Aorta (tissue), 5 donors: ENCODE data around the gene AVPR2. TPM values are rescaled to one million over a fixed set of nuclear protein-coding genes. Genes with fewer than 3 reads are reported as not detected.

Experiments used
- ATAC-seq: fragments of 200-7000 bp; cut with Tn5 transposase; one replicate; pipeline ENCODE4 v1.9.1; 2022; ENCODE audit warnings: moderate library complexity; ENCODE audit not compliant: low FRiP score
- DNase-seq, 2 donors: peaks; one replicate each; pipeline ENCODE4 v3.0.0-alpha.2; 2020
- H3K27ac ChIP-seq, 2 donors: one replicate each; pipeline ENCODE4 v1.5.1; 2013; ENCODE audit warnings: low read length in 2 of 2, mild to moderate bottlenecking in 2 of 2, moderate library complexity in 2 of 2, control low read depth in 1 of 2, inconsistent platforms in 1 of 2, low read depth in 1 of 2
- H3K27me3 ChIP-seq, 2 donors: one replicate each; pipeline ENCODE4 v1.6.1; 2013; ENCODE audit warnings: control low read depth in 1 of 2, low read length in 1 of 2, mild to moderate bottlenecking in 1 of 2, moderate library complexity in 1 of 2; ENCODE audit not compliant: insufficient read depth in 2 of 2, control insufficient read depth in 1 of 2
- H3K36me3 ChIP-seq, 2 donors: one replicate each; pipeline ENCODE4 v1.6.1; 2013; ENCODE audit warnings: control low read depth in 1 of 2, low read length in 1 of 2, mild to moderate bottlenecking in 1 of 2; ENCODE audit not compliant: insufficient read depth in 2 of 2, control insufficient read depth in 1 of 2
- H3K4me1 ChIP-seq, 2 donors: one replicate each; pipeline ENCODE4 v1.6.1; 2013; ENCODE audit warnings: low read length in 2 of 2, control low read depth in 1 of 2, mild to moderate bottlenecking in 1 of 2, moderate library complexity in 1 of 2; ENCODE audit not compliant: insufficient read depth in 2 of 2, control insufficient read depth in 1 of 2
- H3K4me3 ChIP-seq, 2 donors: one replicate each; pipeline ENCODE4 v1.5.1; 2013; ENCODE audit warnings: low read length in 2 of 2, control low read depth in 1 of 2, mild to moderate bottlenecking in 1 of 2
- H3K9me3 ChIP-seq: one replicate; pipeline ENCODE4 v1.6.1; 2013; ENCODE audit warnings: mild to moderate bottlenecking, low read length; ENCODE audit not compliant: control insufficient read depth
- WGBS, 2 donors: extraction: QIAGEN DNeasy Blood & Tissue Kit; methylation state at CpG; one replicate each; pipeline ENCODE4 v1.1.7; 2013; 5-methylcytosine and 5-hydroxymethylcytosine counted together
- intact Hi-C, 2 donors: fragments of 100-400 bp; cut with DNase I; formaldehyde crosslinking; loops; one replicate each; pipeline versions ENCODE4 v1.14.2 to v1.15.0; 2022
- long read RNA-seq, 2 donors: library from polyadenylated mRNA; unstranded; transcript quantifications; one replicate each; pipeline ENCODE4 v2.0.0, GENCODE V29; 2020 to 2021
- polyA plus RNA-seq, 2 donors: library from polyadenylated mRNA; stranded (reverse); fragments of 200-250 nt; gene quantifications; one replicate each; pipeline ENCODE4 v1.2.3, GENCODE V29; 2013
- total RNA-seq, 2 donors: library from RNA; stranded (reverse); fragmentation: NEBNext Ultra II Directional; extraction: Animal tissue kit (Norgen Biotek cat#: 25700); gene quantifications; one replicate each; pipeline ENCODE4 v1.2.1, GENCODE V29; 2021
- donor health status: healthy with polysubstance abuse.
- donor health status: Bipolar disorder and iron deficiency.
- donor health status: DM: no; HTN: no; CAD: no.
- donor health status: DM: no; HTN: no; CAD: no.
- donor health status: DM: yes; HTN: yes; CAD: no.

Gene AVPR2
- total RNA-seq, result 1 to 10 TPM; 3.0 to 4.6 TPM
- under 1 TPM in 1 of 2 donors, not detected in 1; 0.23 TPM for polyA plus RNA-seq
- long read RNA-seq, donor 1, transcript AVPR2-206 (4 exons, 1,784 nt), result major isoform, 35 of 44 reads
- long read RNA-seq, donor 1, partial matches to known transcripts, result 1 of 44 reads
- long read RNA-seq, donor 1, other reads (novel, unspliced or antisense), result 6 of 44 reads
- long read RNA-seq, donor 2, transcript AVPR2-206 (4 exons, 1,784 nt), result major isoform, 9 of 9 reads
- long read RNA-seq, donor 2, partial matches to known transcripts, result 0 of 9 reads
- long read RNA-seq, donor 2, other reads (novel, unspliced or antisense), result 0 of 9 reads

- 53 to 68% methylated on average over 25 to 26 of the region's 26 CpGs for WGBS, 2 donors
- peak; percentile 17 for ATAC-seq
- intact Hi-C loops, result no loop called here
These were observed at the start of gene AVPR2 for GRCh38 chrX:153903991-153904957. Gene AVPR2, plus strand, starts transcription at chrX:153904673. Its CDS starts 473 bp downstream, at chrX:153905146.

GRCh38 chrX:153854702-153855101 is 49.8 kb upstream of the AVPR2 start:
- Histone ChIP-seq H3K27ac (no peak overlapping the region), H3K27me3 (no peaks in the 10 kb centered on the region), H3K36me3 (no peaks in the 10 kb centered on the region), H3K9me3 (no peaks in the 10 kb centered on the region), H3K4me3 (no peak overlapping the region), H3K4me1 (no peaks in the 10 kb centered on the region)
- ATAC-seq (no peak), DNase-seq (no peak)
- 73 to 79% methylated on average over 9 of the region's 9 CpGs for WGBS, 2 donors
- intact Hi-C loops, result no loop called here

More at GRCh38 chrX:153903991-153904957, at the start of gene AVPR2:
- no peaks in the 10 kb centered on the region for H3K9me3 ChIP-seq
- no peaks in the 10 kb centered on the region for H3K27me3 ChIP-seq
- no peaks in the 10 kb centered on the region for H3K4me1 ChIP-seq
- no peak within 1 kb of the TSS for H3K4me3 ChIP-seq
- H3K27ac ChIP-seq, result no peak within 1 kb of the TSS
- peak in 1 of 2 donors; percentile 56 for DNase-seq
- H3K36me3 ChIP-seq, result no peaks in the 10 kb centered on the region

GRCh38 chrX:153857348-153857903 is 47.0 kb upstream of the AVPR2 start:
- no peak overlapping the region for H3K27ac ChIP-seq
- 65 to 69% methylated on average over 2 of the region's 2 CpGs for WGBS, 2 donors
- intact Hi-C loops, result no loop called here
- H3K4me3 ChIP-seq, result no peak overlapping the region
- no peak for DNase-seq
- no peak for ATAC-seq
- no peaks in the 10 kb centered on the region for H3K4me1 ChIP-seq
- H3K36me3 ChIP-seq, result no peaks in the 10 kb centered on the region
- H3K27me3 ChIP-seq, result no peaks in the 10 kb centered on the region
- H3K9me3 ChIP-seq, result no peaks in the 10 kb centered on the region

- no peak overlapping the region for H3K4me3 ChIP-seq
- no peak for ATAC-seq
- no peaks in the 10 kb centered on the region for H3K27me3 ChIP-seq
- peak in 1 of 2 donors; percentile 73 for DNase-seq
- intact Hi-C loops, result no loop called here
- WGBS, 2 donors, result 75% methylated on average over 10 of the region's 10 CpGs
- H3K4me1 ChIP-seq, result no peaks in the 10 kb centered on the region
- no peak overlapping the region for H3K27ac ChIP-seq
- no peaks in the 10 kb centered on the region for H3K9me3 ChIP-seq
- H3K36me3 ChIP-seq, result no peaks in the 10 kb centered on the region
These were observed 43.3 kb upstream of the AVPR2 start for GRCh38 chrX:153861151-153861550.

GRCh38 chrX:153861733-153862310 is 42.7 kb upstream of the AVPR2 start:
- H3K9me3 ChIP-seq, result no peaks in the 10 kb centered on the region
- no peaks in the 10 kb centered on the region for H3K27me3 ChIP-seq
- intact Hi-C loops, result no loop called here
- peak in 1 of 2 donors; percentile 69 for DNase-seq
- H3K36me3 ChIP-seq, result no peaks in the 10 kb centered on the region
- 50 to 57% methylated on average over 21 of the region's 21 CpGs for WGBS, 2 donors
- H3K27ac ChIP-seq, result no peak overlapping the region
- no peak overlapping the region for H3K4me3 ChIP-seq
- no peaks in the 10 kb centered on the region for H3K4me1 ChIP-seq
- no peak for ATAC-seq

GRCh38 chrX:153862369-153863250 is 41.9 kb upstream of the AVPR2 start:
- 43 to 61% methylated on average over 21 to 22 of the region's 22 CpGs for WGBS, 2 donors
- Histone ChIP-seq H3K4me3 (no peak overlapping the region), H3K4me1 (no peaks in the 10 kb centered on the region), H3K36me3 (no peaks in the 10 kb centered on the region), H3K27ac (no peak overlapping the region), H3K27me3 (no peaks in the 10 kb centered on the region), H3K9me3 (no peaks in the 10 kb centered on the region)
- DNase-seq (no peak), ATAC-seq (no peak)
- intact Hi-C loops, result no loop called here

- no peak for ATAC-seq
- intact Hi-C loops, result no loop called here
- Histone ChIP-seq H3K36me3 (no peaks in the 10 kb centered on the region), H3K4me1 (no peaks in the 10 kb centered on the region), H3K9me3 (no peaks in the 10 kb centered on the region), H3K4me3 (no peak overlapping the region), H3K27ac (no peak overlapping the region), H3K27me3 (no peaks in the 10 kb centered on the region)
- DNase-seq, result no peak
- WGBS, 2 donors, result 60 to 61% methylated on average over 24 to 28 of the region's 28 CpGs
These were observed 41.1 kb upstream of the AVPR2 start for GRCh38 chrX:153863251-153863991.
